GM23338 (cell line): ENCODE data around the gene DPYSL5.

Experiments used
- CREB1 ChIP-seq: fragments of 250-450 bp; sonication (Bioruptor Pico); IDR thresholded peaks from 2 replicates; pipeline ENCODE4 v1.5.0; 2020; ENCODE audit warnings: low read depth, mild to moderate bottlenecking, moderate library complexity
- CTCF ChIP-seq, 2 experiments: fragments of 200-600 bp in 1 of 2; sonication (generic) in 1 of 2; conservative IDR thresholded peaks; 2 replicates each; pipeline versions ENCODE4 v1.5.1 to v1.6.1; 2016 to 2017; ENCODE audit warnings: antibody characterized with exemption in 2 of 2, low read depth in 2 of 2, mild to moderate bottlenecking in 2 of 2, moderate library complexity in 1 of 2
- EZH2 ChIP-seq: fragments of 200-600 bp; sonication (generic); IDR thresholded peaks from one replicate; pipeline ENCODE4 v1.8.0; 2017; ENCODE audit warnings: antibody characterized with exemption, mild to moderate bottlenecking, low read depth; ENCODE audit not compliant: unreplicated experiment
- POLR2AphosphoS5 ChIP-seq: IDR thresholded peaks from 2 replicates; pipeline ENCODE4 v1.6.1; 2016; ENCODE audit warnings: antibody characterized with exemption, low read depth
- STAT1 ChIP-seq: IDR thresholded peaks from one replicate; pipeline ENCODE4 v1.6.1; 2016; ENCODE audit warnings: antibody characterized with exemption; ENCODE audit not compliant: unreplicated experiment
- ZNF114 ChIP-seq: fragments of 250-450 bp; sonication (Bioruptor Pico); IDR thresholded peaks from 2 replicates; pipeline ENCODE4 v1.5.0; 2020; ENCODE audit warnings: mild to moderate bottlenecking, moderate library complexity
- TF ChIP-seq, protein P1 (sequence below): IDR thresholded peaks from one replicate; pipeline ENCODE4 v1.6.1; 2018; ENCODE audit warnings: antibody characterized with exemption; ENCODE audit not compliant: unreplicated experiment

- TF ChIP-seq POLR2AphosphoS5 (no peak), CTCF (conservative IDR thresholded peaks at IDR 0.05; ENCODE audit: low read depth in 2 of 2) (no peak), EZH2 (no peak), ZNF114 (CRISPR knock-in tag) (no peak), STAT1 (no peak), CREB1 (CRISPR knock-in tag) (no peak)
- TF ChIP-seq, protein P1, sequence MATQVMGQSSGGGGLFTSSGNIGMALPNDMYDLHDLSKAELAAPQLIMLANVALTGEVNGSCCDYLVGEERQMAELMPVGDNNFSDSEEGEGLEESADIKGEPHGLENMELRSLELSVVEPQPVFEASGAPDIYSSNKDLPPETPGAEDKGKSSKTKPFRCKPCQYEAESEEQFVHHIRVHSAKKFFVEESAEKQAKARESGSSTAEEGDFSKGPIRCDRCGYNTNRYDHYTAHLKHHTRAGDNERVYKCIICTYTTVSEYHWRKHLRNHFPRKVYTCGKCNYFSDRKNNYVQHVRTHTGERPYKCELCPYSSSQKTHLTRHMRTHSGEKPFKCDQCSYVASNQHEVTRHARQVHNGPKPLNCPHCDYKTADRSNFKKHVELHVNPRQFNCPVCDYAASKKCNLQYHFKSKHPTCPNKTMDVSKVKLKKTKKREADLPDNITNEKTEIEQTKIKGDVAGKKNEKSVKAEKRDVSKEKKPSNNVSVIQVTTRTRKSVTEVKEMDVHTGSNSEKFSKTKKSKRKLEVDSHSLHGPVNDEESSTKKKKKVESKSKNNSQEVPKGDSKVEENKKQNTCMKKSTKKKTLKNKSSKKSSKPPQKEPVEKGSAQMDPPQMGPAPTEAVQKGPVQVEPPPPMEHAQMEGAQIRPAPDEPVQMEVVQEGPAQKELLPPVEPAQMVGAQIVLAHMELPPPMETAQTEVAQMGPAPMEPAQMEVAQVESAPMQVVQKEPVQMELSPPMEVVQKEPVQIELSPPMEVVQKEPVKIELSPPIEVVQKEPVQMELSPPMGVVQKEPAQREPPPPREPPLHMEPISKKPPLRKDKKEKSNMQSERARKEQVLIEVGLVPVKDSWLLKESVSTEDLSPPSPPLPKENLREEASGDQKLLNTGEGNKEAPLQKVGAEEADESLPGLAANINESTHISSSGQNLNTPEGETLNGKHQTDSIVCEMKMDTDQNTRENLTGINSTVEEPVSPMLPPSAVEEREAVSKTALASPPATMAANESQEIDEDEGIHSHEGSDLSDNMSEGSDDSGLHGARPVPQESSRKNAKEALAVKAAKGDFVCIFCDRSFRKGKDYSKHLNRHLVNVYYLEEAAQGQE: no peak
Observed at GRCh38 chr2:26801328-26801727, 46.6 kb upstream of the DPYSL5 start.
